Panc1 (cell line): Measurements from ENCODE around the gene SLC41A3.

Source experiments
- POLR2AphosphoS5 ChIP-seq: IDR thresholded peaks from 2 replicates; pipeline ENCODE4 v1.6.1; 2012; ENCODE audit warnings: mild to moderate bottlenecking, low read depth, low read length, moderate library complexity
- TF ChIP-seq, protein P1 (sequence below): fragments of 450-650 bp; IDR thresholded peaks from 2 replicates; pipeline ENCODE4 v1.5.1; 2017; ENCODE audit warnings: mild to moderate bottlenecking

DNA sequence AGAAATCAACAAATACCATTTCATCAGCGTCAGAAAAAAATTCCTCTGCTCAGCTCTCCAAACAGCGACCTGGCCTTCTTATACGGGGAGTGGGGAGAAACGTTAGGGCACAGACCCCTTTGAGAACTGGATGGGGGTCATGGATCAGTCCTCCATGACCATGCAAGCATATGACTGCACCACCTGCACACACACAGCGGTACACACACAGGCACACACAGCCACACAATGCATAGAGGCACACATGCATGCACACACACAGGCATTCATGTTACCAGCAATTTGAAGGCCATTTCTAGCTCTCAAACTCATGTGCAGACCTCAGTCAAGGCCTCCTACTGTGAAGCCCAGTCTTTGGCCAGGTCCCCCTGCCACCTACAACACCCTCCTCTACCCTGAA is 50.2 kb downstream of the SLC41A3 start:
- TF ChIP-seq, protein P1, sequence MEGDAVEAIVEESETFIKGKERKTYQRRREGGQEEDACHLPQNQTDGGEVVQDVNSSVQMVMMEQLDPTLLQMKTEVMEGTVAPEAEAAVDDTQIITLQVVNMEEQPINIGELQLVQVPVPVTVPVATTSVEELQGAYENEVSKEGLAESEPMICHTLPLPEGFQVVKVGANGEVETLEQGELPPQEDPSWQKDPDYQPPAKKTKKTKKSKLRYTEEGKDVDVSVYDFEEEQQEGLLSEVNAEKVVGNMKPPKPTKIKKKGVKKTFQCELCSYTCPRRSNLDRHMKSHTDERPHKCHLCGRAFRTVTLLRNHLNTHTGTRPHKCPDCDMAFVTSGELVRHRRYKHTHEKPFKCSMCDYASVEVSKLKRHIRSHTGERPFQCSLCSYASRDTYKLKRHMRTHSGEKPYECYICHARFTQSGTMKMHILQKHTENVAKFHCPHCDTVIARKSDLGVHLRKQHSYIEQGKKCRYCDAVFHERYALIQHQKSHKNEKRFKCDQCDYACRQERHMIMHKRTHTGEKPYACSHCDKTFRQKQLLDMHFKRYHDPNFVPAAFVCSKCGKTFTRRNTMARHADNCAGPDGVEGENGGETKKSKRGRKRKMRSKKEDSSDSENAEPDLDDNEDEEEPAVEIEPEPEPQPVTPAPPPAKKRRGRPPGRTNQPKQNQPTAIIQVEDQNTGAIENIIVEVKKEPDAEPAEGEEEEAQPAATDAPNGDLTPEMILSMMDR = no peak
- no peak for TF ChIP-seq POLR2AphosphoS5
